AG04450 (cell line): ENCODE results near the gene SLC29A3. TPM values are rescaled to one million over a fixed set of nuclear protein-coding genes. Genes with fewer than 3 reads are reported as not detected.

ENCODE experiments used
- CTCF ChIA-PET: fragments of 300-600, 350-600 bp; formaldehyde crosslinking; extraction: SDS; loops from one replicate; lab custom pipeline; 2022; ENCODE audit warnings: antibody characterized with exemption, inconsistent platforms; lab: Charles Lee
- POLR2A ChIA-PET: fragments of 350-600 bp; formaldehyde crosslinking; extraction: SDS; loops from one replicate; lab custom pipeline; 2021; ENCODE audit warnings: antibody characterized with exemption, inconsistent platforms; lab: Yijun Ruan, JAX
- DNase-seq: peaks from one replicate; pipeline ENCODE4 v3.0.0-alpha.2; 2011; ENCODE audit warnings: low read depth, low spot score
- H3K27ac ChIP-seq: one replicate; pipeline ENCODE4 v1.5.1; 2012; ENCODE audit warnings: low read depth, low read length, control low read depth
- H3K27me3 ChIP-seq: one replicate; pipeline ENCODE4 v1.6.0; 2012; ENCODE audit warnings: low read length; ENCODE audit not compliant: control insufficient read depth, insufficient read depth
- H3K4me3 ChIP-seq: 2 replicates; pipeline ENCODE4 v1.5.1; 2011; ENCODE audit warnings: mild to moderate bottlenecking, low read depth, low read length, control low read depth
- H3K9me3 ChIP-seq: 2 replicates; pipeline ENCODE4 v1.5.1; 2012; ENCODE audit warnings: low read length; ENCODE audit not compliant: control insufficient read depth, insufficient read depth
- polyA plus RNA-seq: library from polyadenylated mRNA; depleted of rRNA; stranded (reverse); fragments of >200 nt; gene quantifications from 2 replicates; pipeline ENCODE4 v1.2.3, GENCODE V29; 2011
- TF ChIP-seq, protein P1 (sequence below): IDR thresholded peaks from 2 replicates; pipeline ENCODE4 v1.5.1; 2011; ENCODE audit warnings: low read depth, low read length, control low read depth, inconsistent platforms

The SLC29A3 gene
- polyA plus RNA-seq, 1 experiment: 2.4 TPM

DNA sequence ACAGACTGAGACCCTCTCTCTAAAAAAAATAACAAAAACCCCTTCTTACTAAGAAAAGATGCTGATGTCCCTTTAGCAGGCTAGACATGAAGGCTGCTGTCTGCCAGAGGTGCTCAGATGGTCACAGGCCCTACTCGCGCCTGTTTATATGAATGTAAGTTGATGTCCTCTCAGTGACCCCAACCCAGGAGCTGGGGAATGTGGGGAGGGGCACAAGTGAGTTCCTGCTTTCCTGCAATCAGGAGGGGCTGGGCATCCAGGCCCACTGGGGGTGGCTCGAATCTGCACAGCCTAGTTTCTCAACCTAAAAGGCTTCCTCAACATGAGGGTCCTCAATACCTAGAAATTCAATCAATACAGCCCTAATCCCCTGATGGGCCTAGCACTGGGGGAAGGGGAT is 12.1 kb upstream of the SLC29A3 start:
- Histone ChIP-seq H3K9me3 (0 out of 2 replicates have a peak, but pooled peaks cover 3% of the 10 kb centered on the region), H3K27ac (no peak overlapping the region), H3K27me3 (peaks cover 10% of the 10 kb centered on the region), H3K4me3 (no peak overlapping the region)
- ChIA-PET CTCF (interaction anchor here (1.3 kb wide), 1 partner anchor 12 kb away, joined by 3 read pairs; the partner anchor contains the start of gene SLC29A3), POLR2A (no interaction called here)
- no peak for DNase-seq
- TF ChIP-seq, protein P1, sequence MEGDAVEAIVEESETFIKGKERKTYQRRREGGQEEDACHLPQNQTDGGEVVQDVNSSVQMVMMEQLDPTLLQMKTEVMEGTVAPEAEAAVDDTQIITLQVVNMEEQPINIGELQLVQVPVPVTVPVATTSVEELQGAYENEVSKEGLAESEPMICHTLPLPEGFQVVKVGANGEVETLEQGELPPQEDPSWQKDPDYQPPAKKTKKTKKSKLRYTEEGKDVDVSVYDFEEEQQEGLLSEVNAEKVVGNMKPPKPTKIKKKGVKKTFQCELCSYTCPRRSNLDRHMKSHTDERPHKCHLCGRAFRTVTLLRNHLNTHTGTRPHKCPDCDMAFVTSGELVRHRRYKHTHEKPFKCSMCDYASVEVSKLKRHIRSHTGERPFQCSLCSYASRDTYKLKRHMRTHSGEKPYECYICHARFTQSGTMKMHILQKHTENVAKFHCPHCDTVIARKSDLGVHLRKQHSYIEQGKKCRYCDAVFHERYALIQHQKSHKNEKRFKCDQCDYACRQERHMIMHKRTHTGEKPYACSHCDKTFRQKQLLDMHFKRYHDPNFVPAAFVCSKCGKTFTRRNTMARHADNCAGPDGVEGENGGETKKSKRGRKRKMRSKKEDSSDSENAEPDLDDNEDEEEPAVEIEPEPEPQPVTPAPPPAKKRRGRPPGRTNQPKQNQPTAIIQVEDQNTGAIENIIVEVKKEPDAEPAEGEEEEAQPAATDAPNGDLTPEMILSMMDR: no peak

- TF ChIP-seq, protein P1: no peak
- CTCF ChIA-PET: interaction anchor here (1.3 kb wide), 1 partner anchor 12 kb away, joined by 3 read pairs; the partner anchor contains the start of gene SLC29A3
- POLR2A ChIA-PET: no interaction called here
- Histone ChIP-seq H3K27me3 (peaks cover 10% of the 10 kb centered on the region), H3K4me3 (no peak overlapping the region), H3K27ac (no peak overlapping the region), H3K9me3 (0 out of 2 replicates have a peak, but pooled peaks cover 3% of the 10 kb centered on the region)
- DNase-seq: no peak
These were observed 11.5 kb upstream of the SLC29A3 start for GRCh38 chr10:71307469-71308085.

DNA sequence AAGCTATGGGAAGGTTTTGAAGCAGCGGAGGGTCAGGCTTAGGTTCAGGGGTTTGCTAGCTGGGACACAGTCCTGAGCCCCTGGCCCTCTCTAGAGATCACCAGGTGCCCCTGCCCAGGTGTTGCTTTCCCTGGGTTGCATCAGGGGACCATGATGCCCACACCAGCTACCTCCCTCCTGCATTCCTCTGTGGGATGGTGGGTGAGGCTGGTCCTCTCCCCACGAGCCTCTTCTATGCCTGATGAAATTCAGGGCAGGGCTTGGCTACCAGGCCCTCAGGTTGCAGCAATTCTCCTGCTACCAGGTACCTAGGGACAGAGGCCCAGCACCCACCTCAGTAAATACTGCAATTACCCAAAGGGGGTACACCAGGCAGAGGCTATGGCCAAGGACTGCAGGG is 10.8 kb upstream of the SLC29A3 start:
- TF ChIP-seq, protein P1: no peak
- H3K9me3 ChIP-seq: 0 out of 2 replicates have a peak, but pooled peaks cover 3% of the 10 kb centered on the region
- ChIA-PET CTCF (no interaction called here), POLR2A (no interaction called here)
- no peak overlapping the region for H3K27ac ChIP-seq
- no peak overlapping the region for H3K4me3 ChIP-seq
- DNase-seq: no peak
- H3K27me3 ChIP-seq: peaks cover 10% of the 10 kb centered on the region

DNA sequence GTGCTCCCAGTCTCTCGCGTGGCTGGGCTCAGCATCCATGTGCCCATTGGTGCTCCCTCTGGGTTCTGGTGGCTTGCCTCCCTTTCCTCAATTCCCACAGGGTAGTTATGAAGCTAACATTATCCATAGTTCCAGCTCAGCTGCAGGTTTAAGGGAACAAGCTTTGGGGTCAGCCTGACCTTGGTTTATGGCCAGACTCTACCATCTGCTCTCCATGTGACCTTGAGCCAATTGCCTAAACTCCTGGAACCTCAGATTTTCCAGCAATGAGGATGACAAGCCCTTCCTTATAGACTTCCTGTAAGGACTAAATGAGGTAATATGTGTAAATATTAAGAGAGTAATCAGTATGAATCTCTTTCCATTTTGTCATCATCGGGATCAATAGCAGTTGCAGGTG is 10.1 kb upstream of the SLC29A3 start:
- 0 out of 2 replicates have a peak, but pooled peaks cover 3% of the 10 kb centered on the region for H3K9me3 ChIP-seq
- no peak overlapping the region for H3K27ac ChIP-seq
- TF ChIP-seq, protein P1: no peak
- no peak overlapping the region for H3K4me3 ChIP-seq
- ChIA-PET POLR2A (no interaction called here), CTCF (interaction anchor here (1.0 to 1.2 kb wide), 2 partner anchors 75 to 300 kb away, joined by 3 read pairs; no protein-coding TSS in a partner anchor)
- H3K27me3 ChIP-seq: peaks cover 10% of the 10 kb centered on the region
- DNase-seq: no peak

GRCh38 chr10:71309919-71310318 is 9.1 kb upstream of the SLC29A3 start:
- peaks cover 11% of the 10 kb centered on the region for H3K27me3 ChIP-seq
- CTCF ChIA-PET: interaction anchor here (1.0 to 1.4 kb wide), 4 partner anchors 9 to 299 kb away, joined by 3 to 4 read pairs (median 3); no protein-coding TSS in a partner anchor
- TF ChIP-seq, protein P1: no peak
- DNase-seq: no peak
- 0 out of 2 replicates have a peak, but pooled peaks cover 3% of the 10 kb centered on the region for H3K9me3 ChIP-seq
- no peak overlapping the region for H3K4me3 ChIP-seq
- POLR2A ChIA-PET: no interaction called here
- H3K27ac ChIP-seq: no peak overlapping the region
